Measurements from ENCODE around the gene FGFR2.
"Not testable (repeated sequence)": the region's sequence is repeated elsewhere in the genome, so short reads cannot be mapped to it uniquely, and the experiment has no call there.

FGFR2 gene

DNA sequence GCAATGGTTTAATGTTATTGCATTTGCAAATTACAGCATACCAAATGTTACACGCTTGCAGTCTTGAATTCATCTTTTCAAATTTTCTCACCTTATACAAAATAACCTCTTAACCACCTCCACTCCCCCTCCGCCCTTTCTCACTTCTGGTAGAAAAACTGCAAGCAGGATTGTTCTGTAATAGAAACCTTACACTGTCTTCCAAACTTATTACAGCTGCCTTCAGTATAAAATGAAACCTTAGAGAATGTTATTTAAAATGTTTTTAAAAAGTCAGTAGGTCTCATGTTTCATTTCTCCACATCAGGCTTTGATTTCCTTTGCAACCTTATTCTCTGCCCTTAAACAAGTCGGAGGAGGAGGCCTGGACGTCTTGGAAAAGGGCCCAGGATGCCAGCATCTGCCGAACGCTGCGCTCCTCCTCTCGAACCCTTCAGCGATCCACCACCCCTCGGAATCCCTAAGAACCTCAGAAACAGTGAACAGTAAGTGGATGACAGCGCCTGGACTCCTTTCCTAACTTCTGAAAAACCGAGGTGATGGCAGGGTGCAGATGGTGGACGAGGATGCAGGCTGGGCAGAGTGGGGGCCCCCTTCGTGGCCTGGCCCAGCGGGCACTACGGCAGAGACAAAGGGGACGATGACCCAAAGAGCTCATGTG lies 74.0 kb downstream of the FGFR2 start:
- no peak for DNase-seq (ENCODE audit: low spot score)

DNA sequence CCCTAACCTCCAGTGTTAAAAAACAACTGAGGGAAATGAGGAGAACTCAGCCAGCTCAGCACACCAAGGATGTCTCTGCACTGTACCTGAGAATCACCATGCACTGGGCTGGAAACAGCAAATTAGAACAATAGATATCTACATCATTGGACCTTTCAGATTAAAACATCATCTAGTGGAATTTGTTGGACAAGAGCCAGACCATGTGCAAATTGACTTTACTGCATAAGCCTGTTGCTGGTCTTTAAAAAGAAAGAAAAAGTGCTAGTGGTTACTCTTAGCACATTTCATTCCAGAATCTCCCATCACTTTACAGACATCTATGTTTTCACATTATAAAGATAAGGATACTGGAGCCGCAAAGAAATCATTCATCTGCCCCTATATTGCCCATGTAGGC lies 75.4 kb downstream of the FGFR2 start:
- no peak for DNase-seq (ENCODE audit: low spot score)

DNA sequence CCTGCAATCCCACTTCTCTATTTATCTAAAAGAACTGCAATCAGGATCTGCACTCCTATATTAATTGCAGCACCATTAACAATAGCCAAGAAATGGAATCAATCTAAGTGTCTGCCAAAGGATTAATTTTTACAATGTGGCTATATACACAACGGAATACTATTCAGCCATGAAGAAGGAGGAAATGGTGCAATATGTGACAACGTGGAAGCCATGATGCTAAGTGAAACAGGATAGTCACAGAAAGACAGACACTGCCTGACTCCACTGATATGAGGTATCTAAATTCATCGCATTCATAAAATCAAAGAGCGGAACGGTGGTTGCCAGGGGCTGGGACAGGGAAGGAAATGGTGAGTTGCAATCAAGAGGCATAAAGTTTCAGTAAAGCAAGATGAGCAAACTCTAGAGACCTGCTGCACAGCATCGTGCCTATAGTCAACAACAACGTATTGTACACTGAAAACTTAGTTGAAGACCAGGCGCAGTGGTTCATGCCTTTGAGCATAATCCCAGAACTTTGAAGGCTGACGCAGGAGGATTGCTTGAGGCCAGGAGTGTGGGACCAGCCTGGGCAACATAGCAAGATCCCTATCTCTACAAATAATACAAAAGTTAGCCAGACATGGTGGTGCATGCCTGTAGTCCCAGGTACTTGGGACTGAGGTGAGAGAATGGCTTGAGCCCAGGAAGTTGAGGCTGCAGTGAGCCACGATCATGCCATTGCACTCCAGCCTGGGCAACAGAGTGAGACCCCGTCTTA lies 76.3 kb downstream of the FGFR2 start:
- DNase-seq (ENCODE audit: low spot score), result no peak

DNA sequence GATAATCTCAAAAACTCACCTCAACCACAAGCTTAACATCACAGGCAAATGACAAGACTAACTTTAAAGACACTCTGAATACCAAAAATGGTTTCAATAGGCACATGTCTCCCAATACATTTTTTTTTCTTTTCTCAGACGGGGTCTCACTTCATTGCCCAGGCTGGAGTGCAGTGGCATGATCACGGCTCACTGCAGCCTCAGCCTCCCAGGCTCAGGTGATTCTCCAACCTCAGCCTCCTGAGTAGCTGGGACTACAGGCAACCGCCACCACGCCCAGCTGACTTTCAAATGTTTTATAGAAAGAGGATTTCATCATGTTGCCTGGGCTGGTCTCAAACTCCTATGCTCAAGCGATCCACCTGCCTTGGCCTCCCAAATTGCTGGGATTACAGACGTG lies 77.7 kb downstream of the FGFR2 start:
- DNase-seq (ENCODE audit: low spot score), result not testable (repeated sequence)

DNA sequence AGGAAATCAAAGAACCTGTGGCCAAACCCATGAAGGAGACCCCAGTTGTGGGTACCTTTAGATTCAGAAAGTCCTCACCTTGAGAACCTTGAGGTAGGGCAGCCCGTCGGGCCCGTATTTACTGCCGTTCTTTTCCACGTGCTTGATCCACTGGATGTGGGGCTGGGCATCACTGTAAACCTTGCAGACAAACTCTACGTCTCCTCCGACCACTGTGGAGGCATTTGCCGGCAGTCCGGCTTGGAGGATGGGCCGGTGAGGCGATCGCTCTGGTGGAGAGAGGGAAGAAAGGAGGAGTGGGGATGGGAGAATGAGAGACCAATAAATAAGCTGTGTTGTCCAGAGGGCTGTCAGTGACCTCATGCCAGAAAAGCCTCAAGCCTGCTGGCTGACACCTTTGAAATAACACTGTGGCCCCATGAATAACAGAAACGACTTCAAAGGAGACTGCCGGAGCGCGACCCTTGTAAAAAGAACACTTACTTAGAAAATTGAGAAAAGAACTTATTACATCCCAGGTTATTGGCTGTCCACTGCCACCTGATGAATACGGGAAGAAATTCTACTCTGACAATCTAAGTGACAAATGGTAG lies 78.2 kb downstream of the FGFR2 start:
- no peak for DNase-seq (ENCODE audit: low spot score)

DNA sequence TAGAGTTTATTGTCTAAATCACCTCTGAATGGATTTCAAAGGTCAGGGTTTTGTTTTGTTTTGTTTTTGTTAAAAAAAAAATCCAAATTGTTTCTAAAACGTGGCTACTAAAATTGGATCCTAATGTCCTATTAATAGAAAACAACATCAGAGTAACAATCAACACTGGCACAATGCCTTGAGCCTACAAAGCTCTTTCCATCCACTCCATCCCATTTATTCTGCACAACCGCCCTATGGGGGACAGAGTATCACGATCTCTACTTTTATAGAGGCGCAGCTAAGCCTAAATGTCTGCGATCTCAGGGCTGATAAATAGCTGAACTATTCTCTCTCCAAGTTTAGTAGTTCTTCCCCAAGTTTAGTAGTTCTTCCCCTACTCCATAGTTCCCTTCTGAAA lies 78.8 kb downstream of the FGFR2 start:
- no peak for DNase-seq (ENCODE audit: low spot score)

DNA sequence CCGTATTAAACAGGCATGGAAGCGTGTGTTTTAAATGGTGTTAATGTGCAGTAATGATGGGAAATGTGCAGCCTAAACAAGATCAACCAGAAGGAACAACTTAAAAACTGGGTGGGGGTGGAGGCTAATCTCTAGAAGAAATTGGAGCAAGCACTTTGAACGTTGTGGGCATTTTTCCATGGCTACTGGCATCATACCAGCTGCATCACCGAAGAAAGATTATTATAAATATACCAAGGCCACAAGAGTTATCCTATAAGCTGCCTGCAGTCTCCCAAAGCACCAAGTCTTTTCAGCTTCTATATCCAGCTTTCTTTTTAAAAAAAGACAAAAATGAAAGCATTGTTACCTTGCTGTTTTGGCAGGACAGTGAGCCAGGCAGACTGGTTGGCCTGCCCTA lies 79.9 kb downstream of the FGFR2 start:
- DNase-seq (ENCODE audit: low spot score), result no peak

DNA sequence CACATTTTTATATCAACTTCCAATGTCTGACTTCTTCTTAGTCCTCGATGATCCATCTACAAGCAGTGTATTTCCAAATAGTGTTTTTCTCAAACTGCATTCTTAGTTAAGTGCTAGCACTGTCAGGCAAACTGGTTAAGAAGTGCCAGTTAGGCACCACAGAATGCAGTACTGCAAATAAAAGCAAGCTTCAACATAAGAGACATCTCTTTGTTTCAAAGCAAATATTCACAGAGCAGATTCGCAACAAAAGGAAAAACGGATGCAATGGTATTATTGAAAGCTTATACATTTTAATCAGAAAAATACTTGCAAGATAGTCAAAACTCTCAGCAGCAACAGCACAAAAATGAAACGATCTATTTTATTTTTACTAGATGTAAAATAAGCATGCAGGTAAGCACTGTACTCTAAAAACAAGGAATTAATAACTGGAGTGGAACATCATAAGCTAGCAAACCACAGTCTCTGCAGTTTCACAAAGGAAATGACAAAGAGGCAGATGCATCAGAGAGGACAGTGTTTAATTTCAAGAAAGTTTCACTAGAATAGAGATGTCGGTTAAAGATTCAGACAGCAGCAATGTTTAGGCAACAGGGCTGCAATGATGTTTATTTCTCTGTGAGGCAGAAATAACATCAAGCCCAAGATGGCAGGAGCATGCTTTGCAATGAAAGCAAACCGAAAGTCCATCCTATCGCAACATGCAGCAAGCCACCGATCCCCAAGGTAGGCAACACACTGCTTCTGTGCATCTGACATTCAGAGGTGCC lies 82.0 kb downstream of the FGFR2 start:
- DNase-seq (ENCODE audit: low spot score), result no peak

DNA sequence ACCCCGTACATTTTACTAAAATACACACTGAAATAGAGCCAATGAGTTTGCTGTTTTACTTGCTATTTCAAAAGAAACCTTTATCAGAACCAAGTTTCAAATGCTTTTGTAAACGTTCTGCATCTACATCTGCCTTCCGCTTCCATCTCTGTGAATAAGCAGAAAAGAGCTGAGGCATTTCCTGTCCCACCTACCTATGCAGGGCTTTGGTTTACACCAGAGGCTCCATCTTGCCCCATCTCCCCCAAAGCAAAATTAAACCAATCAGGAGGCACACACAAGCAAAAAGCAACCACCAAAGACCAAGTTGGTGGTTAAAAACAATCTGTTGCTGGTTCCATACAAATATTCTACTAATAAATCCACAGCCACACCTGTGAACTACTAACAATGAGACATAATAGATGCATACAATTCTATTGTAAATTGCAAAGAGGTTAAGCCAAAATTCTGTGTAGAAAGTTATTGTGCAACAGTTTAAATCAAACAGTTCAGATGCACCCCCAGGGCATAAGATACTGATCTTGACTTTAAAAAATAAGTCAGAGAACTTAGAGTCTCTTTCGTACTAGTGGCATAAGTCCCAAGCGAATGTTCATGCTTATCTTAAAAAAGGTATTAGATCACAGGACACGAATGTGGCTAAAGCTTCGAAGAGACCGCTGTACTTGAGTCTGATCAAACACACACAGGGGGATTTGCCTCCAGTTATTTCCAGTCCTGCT lies 83.9 kb downstream of the FGFR2 start:
- DNase-seq (ENCODE audit: low spot score), result no peak

DNA sequence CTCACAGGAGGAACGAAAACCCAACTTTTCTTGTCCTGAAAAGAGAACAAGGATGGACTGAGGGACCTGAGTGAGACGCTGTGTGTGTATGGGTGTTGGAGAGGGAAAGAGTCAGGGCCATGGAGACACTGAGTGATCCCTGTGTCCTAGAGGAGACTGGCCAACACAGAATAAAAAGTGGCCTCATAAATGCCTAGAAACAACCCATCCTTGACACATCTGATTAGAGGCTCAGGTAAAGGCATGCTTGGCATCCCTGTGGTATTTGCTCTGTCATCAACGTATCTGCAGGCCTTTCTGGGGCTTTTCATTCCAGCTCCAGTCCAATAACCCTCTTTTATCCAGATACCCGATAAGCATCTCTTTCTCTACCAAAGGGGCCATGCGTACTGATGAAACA lies 86.3 kb downstream of the FGFR2 start:
- DNase-seq (ENCODE audit: low spot score), result peak; percentile 40

DNA sequence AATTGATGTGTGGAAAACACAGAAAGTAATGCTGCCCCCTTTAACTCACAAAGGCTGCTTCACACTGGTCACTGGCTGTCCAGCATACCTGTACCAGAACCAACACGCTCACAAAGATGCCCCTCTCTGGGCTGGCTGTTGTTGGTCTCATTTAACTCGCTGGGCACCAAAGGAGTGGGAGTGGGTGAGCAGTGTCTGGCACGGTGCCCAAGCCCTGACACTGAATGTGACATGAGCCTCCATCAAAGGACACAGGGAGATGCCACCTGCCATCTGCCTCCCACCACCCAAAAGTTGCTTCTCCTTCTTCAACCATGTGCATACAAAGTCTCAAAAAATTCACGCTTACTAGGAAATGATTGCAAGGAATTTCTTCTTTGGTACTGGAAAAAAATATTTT lies 86.8 kb downstream of the FGFR2 start:
- no peak for DNase-seq (ENCODE audit: low spot score)

DNA sequence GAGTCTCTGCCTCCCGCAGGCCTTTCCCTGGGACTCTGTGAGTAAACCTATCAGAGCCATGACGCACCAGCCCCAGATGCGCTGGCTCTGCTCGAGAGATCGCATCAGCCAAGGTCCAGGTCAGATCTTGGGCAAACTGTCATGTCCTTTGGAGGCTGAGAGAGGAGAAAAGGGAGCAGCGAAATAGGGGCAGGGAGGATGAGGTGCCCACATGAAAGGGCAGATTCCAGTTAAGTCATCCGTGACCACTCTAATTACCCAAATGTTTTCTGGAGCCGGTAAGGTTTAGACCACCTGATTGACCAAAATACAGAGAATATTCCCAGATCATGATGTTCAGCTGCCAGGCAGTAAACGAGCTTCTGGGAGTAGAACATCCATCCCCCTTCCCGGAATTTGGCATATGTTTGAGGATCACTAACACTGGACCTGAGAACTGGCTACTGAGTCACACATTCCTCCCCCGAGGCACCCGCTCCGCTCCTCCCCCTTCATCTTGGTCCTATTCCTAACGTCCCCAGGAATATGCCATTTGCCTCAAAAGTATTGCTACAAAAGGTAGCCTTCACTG lies 88.0 kb downstream of the FGFR2 start:
- DNase-seq (ENCODE audit: low spot score), result no peak

DNA sequence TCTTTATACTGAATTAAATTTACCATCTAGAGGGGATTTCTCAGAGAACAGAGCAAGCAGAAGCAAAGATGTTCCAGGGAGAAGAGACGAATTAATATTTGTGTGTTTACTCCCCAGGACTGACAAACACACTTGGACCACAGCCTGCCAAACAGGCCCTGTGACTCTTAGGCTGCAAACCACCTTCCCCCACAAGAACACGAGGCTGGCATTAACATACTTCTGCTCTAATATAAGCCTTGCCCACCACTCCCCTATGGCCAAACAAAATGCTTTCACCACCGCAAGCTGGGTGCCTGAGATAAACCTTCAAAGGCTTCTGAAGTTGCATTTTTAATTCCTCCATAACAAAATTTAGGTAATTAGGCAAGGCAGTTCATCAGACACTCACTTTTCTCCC lies 88.4 kb downstream of the FGFR2 start:
- no peak for DNase-seq (ENCODE audit: low spot score)

DNA sequence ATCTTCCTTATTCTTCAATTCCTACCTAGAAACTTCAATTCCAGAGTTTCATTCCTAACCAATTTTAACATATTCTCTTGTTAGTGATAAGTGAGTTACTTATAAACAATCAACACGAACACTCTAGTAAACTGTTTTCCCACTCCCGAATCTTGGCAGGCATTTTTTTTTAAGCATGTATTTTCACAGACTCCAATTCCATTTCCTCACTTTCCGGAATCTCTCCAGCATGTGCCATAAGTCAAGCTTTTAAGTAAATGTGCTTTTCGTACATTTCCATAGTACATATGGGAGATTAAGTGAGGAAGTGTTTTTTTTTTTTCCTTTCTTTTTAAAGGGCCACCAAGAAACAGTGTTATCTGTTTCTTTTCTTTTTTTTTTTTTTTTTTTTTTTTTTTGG lies 89.1 kb downstream of the FGFR2 start:
- DNase-seq (ENCODE audit: low spot score), result no peak

DNA sequence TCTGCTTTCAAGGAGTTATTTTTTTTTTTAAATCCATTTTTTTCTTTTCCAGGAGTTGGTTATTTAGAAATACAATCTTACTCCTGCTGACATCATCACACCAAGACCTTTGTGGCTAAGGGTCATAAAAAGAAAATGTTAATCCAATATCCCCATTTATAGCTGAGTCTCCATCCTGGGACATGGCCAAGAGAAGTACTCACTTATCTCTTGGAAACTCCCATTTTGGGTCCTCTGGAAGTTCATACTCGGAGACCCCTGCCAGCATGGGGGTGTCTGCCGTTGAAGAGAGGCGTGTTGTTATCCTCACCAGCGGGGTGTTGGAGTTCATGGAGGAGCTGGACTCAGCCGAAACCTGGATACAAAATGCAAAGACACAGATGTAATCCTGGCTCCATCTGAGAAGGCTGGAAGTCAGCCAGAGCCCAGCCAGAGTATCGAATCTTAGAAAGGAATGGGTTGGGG lies 94.6 kb downstream of the FGFR2 start:
- DNase-seq (ENCODE audit: low spot score), result no peak

DNA sequence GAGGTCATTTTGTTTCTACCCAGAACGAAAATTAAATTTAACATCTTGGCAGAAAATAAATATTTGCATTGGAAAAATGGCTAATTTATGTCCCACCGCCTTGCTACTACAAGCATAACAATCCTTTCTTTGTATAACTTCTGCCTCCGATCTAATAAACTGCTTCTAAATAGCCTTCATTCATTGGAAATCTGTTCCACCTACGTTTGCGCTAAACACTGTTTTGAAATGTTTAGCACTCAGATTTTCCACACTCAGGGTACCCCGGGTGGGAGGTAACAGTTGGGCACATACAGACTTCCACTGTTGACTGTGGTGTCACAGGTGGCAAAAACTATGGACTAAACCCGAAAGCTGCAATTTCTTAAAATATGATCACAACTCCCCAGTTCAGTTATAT lies 96.4 kb downstream of the FGFR2 start:
- DNase-seq (ENCODE audit: low spot score), result no peak

DNA sequence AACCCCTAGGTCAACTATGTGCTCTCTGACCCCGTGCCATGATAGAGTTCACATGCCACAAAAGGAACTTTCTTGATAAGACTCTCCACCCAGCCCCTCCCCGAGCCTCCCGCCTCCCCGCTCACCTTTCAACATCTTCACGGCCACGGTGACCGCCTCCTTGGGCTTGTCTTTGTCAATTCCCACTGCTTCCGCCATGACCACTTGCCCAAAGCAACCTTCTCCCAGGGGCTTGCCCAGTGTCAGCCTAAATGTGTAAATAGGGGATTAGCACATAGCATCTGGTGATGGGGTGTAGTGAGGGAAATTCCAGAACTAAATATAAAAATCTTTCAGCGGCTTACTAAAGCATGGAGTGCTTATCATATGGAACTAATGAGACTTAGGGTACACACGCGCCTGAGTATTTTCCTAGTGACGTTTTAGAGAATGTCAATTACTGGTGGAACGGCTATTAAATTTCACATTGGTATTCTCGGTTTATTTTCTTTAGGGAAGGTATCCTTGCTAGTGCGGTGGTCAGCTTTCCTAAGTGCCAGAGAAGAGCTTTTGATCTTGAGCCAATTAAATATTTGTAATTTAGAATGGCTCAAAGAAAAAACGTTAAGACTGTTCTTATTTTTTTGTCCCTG lies 97.4 kb downstream of the FGFR2 start:
- no peak for DNase-seq (ENCODE audit: low spot score)

DNA sequence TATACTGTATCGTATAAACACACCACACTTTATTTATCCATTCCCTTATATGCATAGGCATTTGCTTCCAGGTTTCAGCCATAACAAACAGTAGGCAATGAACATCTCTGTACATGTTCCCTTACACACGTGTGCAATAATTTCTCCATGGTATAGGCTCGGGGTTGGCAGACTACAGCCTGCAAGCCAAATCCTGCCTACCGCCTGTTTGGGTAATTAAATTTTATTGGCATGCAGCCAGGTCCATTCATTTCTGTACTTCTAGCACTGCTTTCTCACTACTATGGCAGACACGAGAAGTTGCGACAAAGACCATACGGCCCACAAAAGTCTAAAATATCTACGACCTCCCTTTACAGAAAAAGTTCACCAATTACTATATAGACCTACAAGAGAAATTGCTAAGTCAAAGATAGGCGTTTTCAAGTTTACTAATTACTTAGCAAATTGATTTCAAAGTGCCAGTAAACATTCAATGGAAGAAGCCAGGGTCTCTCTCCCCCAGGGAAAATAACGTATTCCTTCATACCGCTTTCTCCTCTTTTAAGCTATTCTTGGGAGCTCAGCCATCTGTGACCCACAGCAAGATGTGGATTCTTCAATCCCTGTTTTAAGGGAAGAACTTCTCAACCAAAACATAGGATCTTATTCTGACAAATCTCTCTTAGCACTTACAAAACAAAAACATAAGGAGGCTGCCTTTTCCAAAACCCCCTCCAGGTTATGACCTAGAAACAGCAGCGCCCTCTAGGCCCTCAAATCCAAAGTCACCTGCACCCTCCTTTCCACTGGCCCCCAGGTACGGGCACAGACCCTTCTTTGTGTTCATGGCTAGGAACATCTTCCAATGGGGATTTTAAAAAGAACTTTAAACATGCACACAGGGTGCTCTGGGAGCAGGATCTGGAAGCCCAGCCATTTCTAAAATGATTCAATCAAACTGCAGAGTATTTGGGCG lies 100.5 kb downstream of the FGFR2 start:
- no peak for DNase-seq (ENCODE audit: low spot score)

DNA sequence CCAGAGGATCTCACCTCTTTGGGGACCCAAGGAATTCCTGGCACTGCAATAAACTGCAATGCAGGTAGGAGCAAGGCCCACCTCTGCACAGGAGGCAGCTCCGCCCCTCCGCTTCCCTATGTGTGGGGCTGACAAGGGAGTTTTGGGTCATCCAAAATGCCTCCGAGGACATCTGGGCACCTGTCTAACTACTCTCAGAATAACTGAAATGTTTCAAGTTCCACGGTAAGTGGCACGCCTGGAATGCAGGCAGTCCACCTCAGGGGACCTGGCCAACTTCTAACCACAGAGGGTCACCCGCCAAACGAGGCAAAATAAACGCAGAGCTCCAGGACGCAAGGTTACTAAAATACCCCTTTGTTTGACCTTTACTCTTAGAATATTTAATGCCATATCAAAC lies 102.5 kb downstream of the FGFR2 start:
- DNase-seq (ENCODE audit: low spot score), result peak; percentile 53

DNA sequence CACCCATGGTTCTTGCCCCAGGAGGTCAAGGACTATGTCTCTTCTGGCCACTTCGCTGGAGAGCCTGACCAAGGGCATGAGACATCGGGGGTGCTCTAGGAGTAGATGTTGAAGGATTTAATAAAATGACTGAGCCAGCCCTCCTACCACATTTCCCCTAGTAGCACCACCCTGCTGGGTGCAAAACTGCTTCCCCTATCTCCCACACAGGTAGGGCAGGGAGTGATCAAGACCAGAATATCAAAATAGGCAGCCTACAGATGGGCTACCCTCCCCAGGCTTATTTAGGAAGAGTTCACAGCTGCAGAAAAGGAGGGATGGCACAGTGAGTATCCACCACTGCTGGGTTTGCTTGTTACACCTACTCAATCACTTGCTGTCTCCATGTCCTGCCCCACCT lies 103.9 kb downstream of the FGFR2 start:
- no peak for DNase-seq (ENCODE audit: low spot score)

Measured in iPS-NIHi11 (cell line).